Forelimb muscle (tissue), 1 donor: ENCODE results near the gene ALK. TPM values are rescaled to one million over a fixed set of nuclear protein-coding genes. Genes with fewer than 3 reads are reported as not detected.
"Not testable (repeated sequence)": the region's sequence is repeated elsewhere in the genome, so short reads cannot be mapped to it uniquely, and the experiment has no call there.

Source experiments
- DNase-seq: peaks from one replicate; pipeline ENCODE4 v3.0.0-alpha.2; 2013; ENCODE audit warnings: low read depth
- polyA plus RNA-seq: library from polyadenylated mRNA; unstranded; fragments of 120-200 nt; gene quantifications from one replicate; pipeline ENCODE4 v1.2.1, GENCODE V29; 2013; ENCODE audit not compliant: insufficient read length

Gene ALK
- polyA plus RNA-seq, 1 donor: 0.03 TPM

GRCh38 chr2:29841386-29842004 is 79.9 kb downstream of the ALK start:
- DNase-seq: peak; percentile 8

GRCh38 chr2:29839306-29839705 is 82.1 kb downstream of the ALK start:
- DNase-seq: no peak

- DNase-seq: no peak
Measured at GRCh38 chr2:29837925-29838324, 83.5 kb downstream of the ALK start.

GRCh38 chr2:29834624-29835023 is 86.8 kb downstream of the ALK start:
- no peak for DNase-seq

GRCh38 chr2:29834036-29834540 is 87.3 kb downstream of the ALK start:
- DNase-seq: no peak

GRCh38 chr2:29831560-29831959 is 89.8 kb downstream of the ALK start:
- no peak for DNase-seq

GRCh38 chr2:29829841-29830240 is 91.5 kb downstream of the ALK start:
- no peak for DNase-seq

- DNase-seq: not testable (repeated sequence)
Measured at GRCh38 chr2:29824145-29824544, 97.2 kb downstream of the ALK start.

GRCh38 chr2:29821591-29821990 is 99.8 kb downstream of the ALK start:
- no peak for DNase-seq

GRCh38 chr2:29819570-29819969 is 101.8 kb downstream of the ALK start:
- DNase-seq: no peak

- DNase-seq: no peak
Measured at GRCh38 chr2:29817801-29818680, 103.3 kb downstream of the ALK start.

GRCh38 chr2:29817299-29817698 is 104.1 kb downstream of the ALK start:
- DNase-seq: no peak

- DNase-seq: no peak
Measured at GRCh38 chr2:29816651-29817050, 104.7 kb downstream of the ALK start.

GRCh38 chr2:29811378-29811777 is 110.0 kb downstream of the ALK start:
- DNase-seq: no peak

GRCh38 chr2:29810956-29811355 is 110.4 kb downstream of the ALK start:
- DNase-seq: no peak

GRCh38 chr2:29808321-29808720 is 113.1 kb downstream of the ALK start:
- DNase-seq: no peak

GRCh38 chr2:29807082-29807481 is 114.3 kb downstream of the ALK start:
- DNase-seq: no peak

GRCh38 chr2:29806461-29806860 is 114.9 kb downstream of the ALK start:
- DNase-seq: no peak

GRCh38 chr2:29804671-29805070 is 116.7 kb downstream of the ALK start:
- no peak for DNase-seq

- no peak for DNase-seq
Measured at GRCh38 chr2:29803537-29803936, 117.8 kb downstream of the ALK start.

GRCh38 chr2:29802986-29803385 is 118.4 kb downstream of the ALK start:
- no peak for DNase-seq

- no peak for DNase-seq
Measured at GRCh38 chr2:29799628-29800027, 121.8 kb downstream of the ALK start.

- no peak for DNase-seq
Measured at GRCh38 chr2:29797916-29798315, 123.5 kb downstream of the ALK start.
